WTC11 (cell line): ENCODE results near the gene CCSER2. TPM values are rescaled to one million over a fixed set of nuclear protein-coding genes. Genes with fewer than 3 reads are reported as not detected.

Source experiments
- ATAC-seq: fragments of 200-7000 bp; cut with Tn5 transposase; 2 replicates; pipeline ENCODE4 v1.10.0; 2021; ENCODE audit warnings: mild to moderate bottlenecking, moderate library complexity
- CTCF ChIA-PET: fragments of 300-600 bp; sonication (Branson Sonifier 250); formaldehyde crosslinking; loops from one replicate; lab custom pipeline; 2021; ENCODE audit warnings: antibody characterized with exemption; lab: Charles Lee
- POLR2A ChIA-PET: fragments of 350-600 bp; sonication (Branson Sonifier 250); formaldehyde crosslinking; loops from one replicate; lab custom pipeline; 2021; ENCODE audit warnings: antibody characterized with exemption; lab: Charles Lee
- DNase-seq: peaks from one replicate; pipeline ENCODE4 v3.0.0; 2021; ENCODE audit warnings: low spot score
- H3K27ac Mint-ChIP-seq: 2 replicates; pipeline ENCODE4 v1.8.0; 2021; ENCODE audit warnings: mixed read lengths
- H3K27me3 Mint-ChIP-seq: 2 replicates; pipeline ENCODE4 v1.8.0; 2021; ENCODE audit warnings: low read depth, mild to moderate bottlenecking, moderate library complexity, mixed read lengths
- H3K36me3 Mint-ChIP-seq: 2 replicates; pipeline ENCODE4 v1.8.0; 2021; ENCODE audit warnings: mixed read lengths
- H3K4me1 Mint-ChIP-seq: 2 replicates; pipeline ENCODE4 v1.8.0; 2022; ENCODE audit warnings: mixed read lengths
- H3K4me3 Mint-ChIP-seq: 2 replicates; pipeline ENCODE4 v1.8.0; 2021; ENCODE audit warnings: mild to moderate bottlenecking, moderate library complexity, mixed read lengths
- H3K9me3 Mint-ChIP-seq: 2 replicates; pipeline ENCODE4 v1.8.0; 2021; ENCODE audit warnings: mixed read lengths
- AFF4 ChIP-seq: sonication (generic); formaldehyde crosslinking; IDR thresholded peaks from 2 replicates; pipeline ENCODE4 v1.8.1; 2023; ENCODE audit warnings: mild to moderate bottlenecking, missing genetic modification reagents, borderline replicate concordance
- AR ChIP-seq: fragments of 250-450 bp; sonication (Bioruptor Pico); IDR thresholded peaks from 2 replicates; pipeline ENCODE4 v1.9.0; 2021; ENCODE audit warnings: mild to moderate bottlenecking
- ELF4 ChIP-seq: sonication (generic); formaldehyde crosslinking; IDR thresholded peaks from 2 replicates; pipeline ENCODE4 v1.8.1; 2022; ENCODE audit warnings: low read depth, mild to moderate bottlenecking, moderate library complexity, missing genetic modification reagents
- EMX1 ChIP-seq: fragments of 250-450 bp; sonication (Bioruptor Pico); IDR thresholded peaks from 2 replicates; pipeline ENCODE4 v1.8.0; 2021; ENCODE audit warnings: mild to moderate bottlenecking
- ETV6 ChIP-seq: sonication (generic); formaldehyde crosslinking; IDR thresholded peaks from 2 replicates; pipeline ENCODE4 v1.8.1; 2022; ENCODE audit warnings: mild to moderate bottlenecking, missing genetic modification reagents
- FOXJ3 ChIP-seq: sonication (generic); formaldehyde crosslinking; IDR thresholded peaks from 2 replicates; pipeline ENCODE4 v1.9.0; 2021; ENCODE audit warnings: missing genetic modification reagents, mild to moderate bottlenecking, borderline replicate concordance
- GTF2I ChIP-seq: fragments of 250-450 bp; sonication (Bioruptor Pico); conservative IDR thresholded peaks from 2 replicates; pipeline ENCODE4 v1.4.0; 2021; ENCODE audit warnings: mild to moderate bottlenecking
- KAT7 ChIP-seq: sonication (generic); formaldehyde crosslinking; IDR thresholded peaks from 2 replicates; pipeline ENCODE4 v1.8.1; 2023; ENCODE audit warnings: missing genetic modification reagents, mild to moderate bottlenecking, borderline replicate concordance
- MXD4 ChIP-seq: fragments of 250-450 bp; sonication (Bioruptor Pico); IDR thresholded peaks from 2 replicates; pipeline ENCODE4 v1.8.0; 2021; ENCODE audit warnings: mild to moderate bottlenecking, moderate library complexity, borderline replicate concordance
- MYBL2 ChIP-seq: sonication (generic); formaldehyde crosslinking; IDR thresholded peaks from 2 replicates; pipeline ENCODE4 v1.8.1; 2023; ENCODE audit warnings: mild to moderate bottlenecking, moderate library complexity, missing genetic modification reagents
- OVOL2 ChIP-seq: fragments of 250-450 bp; sonication (Bioruptor Pico); IDR thresholded peaks from 2 replicates; pipeline ENCODE4 v1.9.0; 2021; ENCODE audit warnings: mild to moderate bottlenecking, borderline replicate concordance
- PRRX2 ChIP-seq: fragments of 250-450 bp; sonication (Bioruptor Pico); IDR thresholded peaks from 2 replicates; pipeline ENCODE4 v1.8.0; 2021; ENCODE audit warnings: mild to moderate bottlenecking
- RORB ChIP-seq: fragments of 250-450 bp; sonication (Bioruptor Pico); IDR thresholded peaks from 2 replicates; pipeline ENCODE4 v1.9.0; 2021; ENCODE audit warnings: mild to moderate bottlenecking
- TP53 ChIP-seq: sonication (generic); formaldehyde crosslinking; IDR thresholded peaks from 2 replicates; pipeline ENCODE4 v1.8.1; 2023; ENCODE audit warnings: mild to moderate bottlenecking, missing genetic modification reagents
- ZBTB21 ChIP-seq: sonication (generic); formaldehyde crosslinking; IDR thresholded peaks from 2 replicates; pipeline ENCODE4 v1.8.1; 2023; ENCODE audit warnings: mild to moderate bottlenecking, missing genetic modification reagents, borderline replicate concordance
- ZMAT4 ChIP-seq: fragments of 250-450 bp; sonication (Bioruptor Pico); IDR thresholded peaks from 2 replicates; pipeline ENCODE4 v1.9.0; 2021; ENCODE audit warnings: mild to moderate bottlenecking
- ZNF121 ChIP-seq: sonication (generic); formaldehyde crosslinking; IDR thresholded peaks from 2 replicates; pipeline ENCODE4 v1.8.0; 2023; ENCODE audit warnings: missing genetic modification reagents
- ZNF423 ChIP-seq: fragments of 250-450 bp; sonication (Bioruptor Pico); IDR thresholded peaks from 2 replicates; pipeline ENCODE4 v2.1.2; 2022; ENCODE audit warnings: mild to moderate bottlenecking, moderate library complexity
- ZSCAN18 ChIP-seq: fragments of 250-450 bp; sonication (Bioruptor Pico); IDR thresholded peaks from 2 replicates; pipeline ENCODE4 v2.1.2; 2022; ENCODE audit warnings: mild to moderate bottlenecking, moderate library complexity
- total RNA-seq: library from RNA; stranded (reverse); gene quantifications from 3 replicates; pipeline ENCODE4 v1.2.3, GENCODE V29; 2021
- TF ChIP-seq, protein P1 (sequence below): sonication (generic); formaldehyde crosslinking; conservative IDR thresholded peaks from 2 replicates; pipeline ENCODE4 v1.8.1; 2022; ENCODE audit warnings: mild to moderate bottlenecking, missing genetic modification reagents

Gene CCSER2
- total RNA-seq, 1 experiment from 2014 or later, result 30.6 TPM

- Mint-ChIP-seq H3K27ac (no peak overlapping the region), H3K4me1 (peaks cover 22% of the 10 kb centered on the region), H3K4me3 (no peak overlapping the region), H3K27me3 (peaks cover 5% of the 10 kb centered on the region), H3K9me3 (peaks cover 6% of the 10 kb centered on the region; the same call in 1 of the 2 replicates), H3K36me3 (peaks cover 3% of the 10 kb centered on the region; the same call in 1 of the 2 replicates)
- POLR2A ChIA-PET, result interaction anchor here (0.5 kb wide), 1 partner anchor 60 kb away, joined by 3 read pairs; no protein-coding TSS in a partner anchor
- ATAC-seq, result peak; percentile 12; the same call in 1 of the 2 replicates
- no peak for TF ChIP-seq ZBTB21 (CRISPR knock-in tag)
- TF ChIP-seq ZNF121 (CRISPR knock-in tag), result no peak
- no peak for TF ChIP-seq OVOL2 (CRISPR knock-in tag)
- TF ChIP-seq KAT7 (CRISPR knock-in tag), result no peak
- TF ChIP-seq RORB (CRISPR knock-in tag), result no peak
- no peak for TF ChIP-seq TP53 (CRISPR knock-in tag)
- CTCF ChIA-PET, result interaction anchor here (0.6 to 5.3 kb wide), 15 partner anchors 9 to 353 kb away, joined by 3 to 95 read pairs (median 3); no protein-coding TSS in a partner anchor
- DNase-seq, result no peak
These were observed 214.4 kb downstream of the CCSER2 start for GRCh38 chr10:84542522-84543490.

GRCh38 chr10:84543948-84544347 lies 215.6 kb downstream of the CCSER2 start:
- TF ChIP-seq PRRX2 (CRISPR knock-in tag) (no peak), ZSCAN18 (CRISPR knock-in tag) (no peak), FOXJ3 (no peak), EMX1 (CRISPR knock-in tag) (no peak), ELF4 (CRISPR knock-in tag) (no peak), ZMAT4 (CRISPR knock-in tag) (no peak), OVOL2 (CRISPR knock-in tag) (no peak), ZNF423 (CRISPR knock-in tag) (no peak), MYBL2 (CRISPR knock-in tag) (no peak), MXD4 (no peak), ETV6 (CRISPR knock-in tag) (no peak), AFF4 (CRISPR knock-in tag) (no peak), AR (CRISPR knock-in tag) (no peak), GTF2I (no peak)
- TF ChIP-seq, protein P1, sequence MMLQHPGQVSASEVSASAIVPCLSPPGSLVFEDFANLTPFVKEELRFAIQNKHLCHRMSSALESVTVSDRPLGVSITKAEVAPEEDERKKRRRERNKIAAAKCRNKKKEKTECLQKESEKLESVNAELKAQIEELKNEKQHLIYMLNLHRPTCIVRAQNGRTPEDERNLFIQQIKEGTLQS (CRISPR knock-in tag), result no peak
- peaks cover 5% of the 10 kb centered on the region for H3K27me3 Mint-ChIP-seq
- H3K4me3 Mint-ChIP-seq, result no peak overlapping the region
- no peak overlapping the region for H3K27ac Mint-ChIP-seq
- ChIA-PET CTCF (interaction anchor here (1.0 to 1.7 kb wide), 4 partner anchors 13 to 307 kb away, joined by 3 to 7 read pairs (median 4); no protein-coding TSS in a partner anchor), POLR2A (no interaction called here)
- ATAC-seq (no peak), DNase-seq (no peak)
- peaks cover 3% of the 10 kb centered on the region; the same call in 1 of the 2 replicates for H3K36me3 Mint-ChIP-seq
- peaks cover 6% of the 10 kb centered on the region; the same call in 1 of the 2 replicates for H3K9me3 Mint-ChIP-seq
- H3K4me1 Mint-ChIP-seq, result peaks cover 22% of the 10 kb centered on the region
